ENCODE results near the gene CHN2.

Gene CHN2

DNA sequence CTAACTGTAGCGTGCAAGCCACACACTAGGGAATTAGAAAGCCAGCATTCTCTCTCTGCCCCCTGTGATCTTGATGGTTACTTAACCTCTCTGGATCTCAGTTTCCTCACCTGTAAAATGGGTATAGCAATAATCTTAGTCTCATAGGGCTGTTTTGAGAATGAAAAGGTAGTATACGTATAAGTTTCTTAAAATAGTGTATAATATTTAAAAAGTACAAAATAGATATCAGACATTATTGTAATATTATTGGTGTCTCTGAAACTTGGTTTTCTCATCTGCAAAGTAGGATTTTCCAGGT is 80.4 kb downstream of the CHN2 start:
- no peak for DNase-seq (ENCODE audit: low read depth)
- TF ChIP-seq, protein P1, sequence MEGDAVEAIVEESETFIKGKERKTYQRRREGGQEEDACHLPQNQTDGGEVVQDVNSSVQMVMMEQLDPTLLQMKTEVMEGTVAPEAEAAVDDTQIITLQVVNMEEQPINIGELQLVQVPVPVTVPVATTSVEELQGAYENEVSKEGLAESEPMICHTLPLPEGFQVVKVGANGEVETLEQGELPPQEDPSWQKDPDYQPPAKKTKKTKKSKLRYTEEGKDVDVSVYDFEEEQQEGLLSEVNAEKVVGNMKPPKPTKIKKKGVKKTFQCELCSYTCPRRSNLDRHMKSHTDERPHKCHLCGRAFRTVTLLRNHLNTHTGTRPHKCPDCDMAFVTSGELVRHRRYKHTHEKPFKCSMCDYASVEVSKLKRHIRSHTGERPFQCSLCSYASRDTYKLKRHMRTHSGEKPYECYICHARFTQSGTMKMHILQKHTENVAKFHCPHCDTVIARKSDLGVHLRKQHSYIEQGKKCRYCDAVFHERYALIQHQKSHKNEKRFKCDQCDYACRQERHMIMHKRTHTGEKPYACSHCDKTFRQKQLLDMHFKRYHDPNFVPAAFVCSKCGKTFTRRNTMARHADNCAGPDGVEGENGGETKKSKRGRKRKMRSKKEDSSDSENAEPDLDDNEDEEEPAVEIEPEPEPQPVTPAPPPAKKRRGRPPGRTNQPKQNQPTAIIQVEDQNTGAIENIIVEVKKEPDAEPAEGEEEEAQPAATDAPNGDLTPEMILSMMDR (IDR thresholded peaks at IDR 0.05; ENCODE audit: control insufficient read depth, insufficient read depth, low read depth, low read length, missing control alignments) = no peak
- H3K4me3 ChIP-seq (ENCODE audit: control insufficient read depth, low read depth, low read length) = no peak overlapping the region

DNA sequence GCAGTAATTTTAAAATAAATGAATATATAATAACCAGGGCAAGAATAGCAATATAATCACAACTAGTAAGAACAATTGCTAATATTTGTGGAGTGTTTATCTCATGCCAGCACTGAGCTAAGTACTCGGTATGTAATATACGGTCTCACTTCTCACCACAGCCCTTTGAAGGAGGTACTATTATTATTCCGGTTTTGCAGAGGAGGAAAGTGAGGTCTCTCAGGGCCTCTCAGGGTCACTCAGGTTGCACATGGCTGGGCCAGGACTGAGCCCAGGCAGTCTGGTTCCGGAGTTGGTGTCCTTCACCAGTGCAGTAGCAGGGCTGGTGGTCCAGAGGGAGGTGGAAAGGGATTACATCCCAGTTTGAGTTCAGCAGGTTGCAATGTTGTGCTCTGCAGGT is 80.9 kb downstream of the CHN2 start:
- TF ChIP-seq, protein P1 (IDR thresholded peaks at IDR 0.05; ENCODE audit: control insufficient read depth, insufficient read depth, low read depth, low read length, missing control alignments) = no peak
- H3K4me3 ChIP-seq (ENCODE audit: control insufficient read depth, low read depth, low read length) = no peak overlapping the region
- DNase-seq (ENCODE audit: low read depth) = no peak

GRCh38 chr7:29276199-29276598 is 81.6 kb downstream of the CHN2 start:
- no peak for DNase-seq (ENCODE audit: low read depth)
- no peak overlapping the region for H3K4me3 ChIP-seq (ENCODE audit: control insufficient read depth, low read depth, low read length)
- TF ChIP-seq, protein P1 (IDR thresholded peaks at IDR 0.05; ENCODE audit: control insufficient read depth, insufficient read depth, low read depth, low read length, missing control alignments) = no peak

DNA sequence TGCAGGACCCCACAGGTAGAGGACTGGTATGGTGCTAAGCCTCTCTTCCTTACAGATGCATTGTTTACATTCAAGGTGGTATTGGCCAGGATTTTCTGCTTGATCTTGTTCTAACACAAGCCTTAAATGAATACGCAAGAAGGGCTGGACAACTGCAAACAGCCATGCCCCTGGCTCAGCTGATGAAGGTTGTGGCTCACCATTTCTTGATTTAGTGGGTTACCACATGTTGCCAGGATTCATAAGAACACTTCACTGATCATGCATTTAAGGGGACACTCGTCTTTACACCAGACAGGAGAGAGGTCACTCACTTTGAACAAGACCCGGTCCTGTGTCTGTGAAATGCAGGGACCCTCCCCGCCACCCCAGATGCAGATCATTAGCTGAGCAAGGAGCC is 82.2 kb downstream of the CHN2 start:
- TF ChIP-seq, protein P1 (IDR thresholded peaks at IDR 0.05; ENCODE audit: control insufficient read depth, insufficient read depth, low read depth, low read length, missing control alignments) = no peak
- DNase-seq (ENCODE audit: low read depth) = no peak
- H3K4me3 ChIP-seq (ENCODE audit: control insufficient read depth, low read depth, low read length) = no peak overlapping the region

- no peak for DNase-seq (ENCODE audit: low read depth)
- H3K4me3 ChIP-seq (ENCODE audit: control insufficient read depth, low read depth, low read length) = no peak overlapping the region
- TF ChIP-seq, protein P1 (IDR thresholded peaks at IDR 0.05; ENCODE audit: control insufficient read depth, insufficient read depth, low read depth, low read length, missing control alignments) = no peak
Observed at GRCh38 chr7:29277436-29278215, 83.1 kb downstream of the CHN2 start.

GRCh38 chr7:29278337-29279069 is 83.9 kb downstream of the CHN2 start:
- TF ChIP-seq, protein P1 (IDR thresholded peaks at IDR 0.05; ENCODE audit: control insufficient read depth, insufficient read depth, low read depth, low read length, missing control alignments) = no peak
- H3K4me3 ChIP-seq (ENCODE audit: control insufficient read depth, low read depth, low read length) = no peak overlapping the region
- no peak for DNase-seq (ENCODE audit: low read depth)
